Measurements from ENCODE around the gene SLCO3A1. TPM values are rescaled to one million over a fixed set of nuclear protein-coding genes. Genes with fewer than 3 reads are reported as not detected.
A peak's percentile ranks its signal among the peaks of the same experiment; 100 is the strongest.

Gene SLCO3A1
- total and polyA plus RNA-seq, 2 experiments from 2014 or later, result 1.9 to 6.9 TPM

GRCh38 chr15:91938136-91938535 lies 84.6 kb downstream of the SLCO3A1 start:
- Histone ChIP-seq H2AFZ (no peak overlapping the region), H3K27me3 (replicated peaks; ENCODE audit: insufficient read depth) (no peaks in the 10 kb centered on the region), H3K4me3 (no peak overlapping the region), H3K9me3 (ENCODE audit: low read depth) (no peaks in the 10 kb centered on the region), H3F3A (ENCODE audit: insufficient read depth) (peaks cover 11% of the 10 kb centered on the region; the same call in 1 of the 2 replicates), H3K4me2 (ENCODE audit: unreplicated experiment) (no peak overlapping the region), H3K9ac (no peak overlapping the region), H3K9me2 (ENCODE audit: insufficient read depth) (no peaks in the 10 kb centered on the region), H3K27ac (no peak overlapping the region), H4K20me1 (ENCODE audit: insufficient read depth) (no peaks in the 10 kb centered on the region), H3K36me3 (ENCODE audit: low read depth) (no peaks in the 10 kb centered on the region), H3K79me2 (ENCODE audit: insufficient read depth) (no peaks in the 10 kb centered on the region), H3K4me1 (ENCODE audit: insufficient read depth) (peaks cover 9% of the 10 kb centered on the region)
- TF ChIP-seq EZH2 (IDR thresholded peaks at IDR 0.05; ENCODE audit: insufficient read depth, poor library complexity, severe bottlenecking) (no peak), EZH2phosphoT487 (IDR thresholded peaks at IDR 0.05; ENCODE audit: insufficient read depth, low read depth) (no peak)
- WGBS, 2 experiments (ENCODE audit: low coverage in 1 of 2, low lambda C conversion rate in 2 of 2, missing lambda C conversion rate in 2 of 2), result 42 to 64% methylated on average over 3 of the region's 3 CpGs
- in situ Hi-C loops (cut with MboI), result no loop called here
- peak; percentile 35 for DNase-seq

GRCh38 chr15:91939403-91939831 lies 85.9 kb downstream of the SLCO3A1 start:
- H3K79me2 ChIP-seq (ENCODE audit: insufficient read depth), result no peaks in the 10 kb centered on the region
- H3F3A ChIP-seq (ENCODE audit: insufficient read depth), result peaks cover 11% of the 10 kb centered on the region; the same call in 1 of the 2 replicates
- H3K27ac ChIP-seq, result no peak overlapping the region
- TF ChIP-seq EZH2 (IDR thresholded peaks at IDR 0.05; ENCODE audit: insufficient read depth, poor library complexity, severe bottlenecking) (no peak), EZH2phosphoT487 (IDR thresholded peaks at IDR 0.05; ENCODE audit: insufficient read depth, low read depth) (no peak)
- H3K36me3 ChIP-seq (ENCODE audit: low read depth), result no peaks in the 10 kb centered on the region
- H4K20me1 ChIP-seq (ENCODE audit: insufficient read depth), result no peaks in the 10 kb centered on the region
- H3K4me2 ChIP-seq (ENCODE audit: unreplicated experiment), result no peak overlapping the region
- no peaks in the 10 kb centered on the region for H3K9me3 ChIP-seq (ENCODE audit: low read depth)
- H3K9me2 ChIP-seq (ENCODE audit: insufficient read depth), result no peaks in the 10 kb centered on the region
- no peaks in the 10 kb centered on the region for H3K27me3 ChIP-seq (replicated peaks; ENCODE audit: insufficient read depth)
- no peak overlapping the region for H3K9ac ChIP-seq
- no peak for DNase-seq
- H3K4me1 ChIP-seq (ENCODE audit: insufficient read depth), result peaks cover 13% of the 10 kb centered on the region
- 83 to 89% methylated on average over 8 of the region's 8 CpGs for WGBS, 2 experiments (ENCODE audit: low coverage in 1 of 2, low lambda C conversion rate in 2 of 2, missing lambda C conversion rate in 2 of 2)
- H3K4me3 ChIP-seq, result no peak overlapping the region
- no peak overlapping the region for H2AFZ ChIP-seq
- in situ Hi-C loops (cut with MboI), result no loop called here

GRCh38 chr15:91940496-91941381 lies 87.2 kb downstream of the SLCO3A1 start:
- Histone ChIP-seq H4K20me1 (ENCODE audit: insufficient read depth) (no peaks in the 10 kb centered on the region), H3K4me1 (ENCODE audit: insufficient read depth) (peaks cover 13% of the 10 kb centered on the region), H3K36me3 (ENCODE audit: low read depth) (no peaks in the 10 kb centered on the region), H3K79me2 (ENCODE audit: insufficient read depth) (no peaks in the 10 kb centered on the region), H3K27ac (no peak overlapping the region), H3K4me2 (ENCODE audit: unreplicated experiment) (no peak overlapping the region), H3K9me3 (ENCODE audit: low read depth) (no peaks in the 10 kb centered on the region), H3K9me2 (ENCODE audit: insufficient read depth) (no peaks in the 10 kb centered on the region), H3K4me3 (no peak overlapping the region), H3K9ac (no peak overlapping the region), H3K27me3 (replicated peaks; ENCODE audit: insufficient read depth) (no peaks in the 10 kb centered on the region), H2AFZ (no peak overlapping the region), H3F3A (ENCODE audit: insufficient read depth) (peaks cover 11% of the 10 kb centered on the region; the same call in 1 of the 2 replicates)
- in situ Hi-C loops (cut with MboI), result no loop called here
- DNase-seq, result no peak
- WGBS, 2 experiments (ENCODE audit: low coverage in 1 of 2, low lambda C conversion rate in 2 of 2, missing lambda C conversion rate in 2 of 2), result 60 to 72% methylated on average over 7 to 8 of the region's 8 CpGs
- TF ChIP-seq EZH2 (IDR thresholded peaks at IDR 0.05; ENCODE audit: insufficient read depth, poor library complexity, severe bottlenecking), result no peak
- no peak for TF ChIP-seq EZH2phosphoT487 (IDR thresholded peaks at IDR 0.05; ENCODE audit: insufficient read depth, low read depth)

- H3F3A ChIP-seq (ENCODE audit: insufficient read depth), result peaks cover 11% of the 10 kb centered on the region; the same call in 1 of the 2 replicates
- H3K9me2 ChIP-seq (ENCODE audit: insufficient read depth), result no peaks in the 10 kb centered on the region
- in situ Hi-C loops (cut with MboI), result no loop called here
- WGBS, 2 experiments (ENCODE audit: low coverage in 1 of 2, low lambda C conversion rate in 2 of 2, missing lambda C conversion rate in 2 of 2), result 44 to 48% methylated on average over 9 of the region's 9 CpGs
- H3K27ac ChIP-seq, result peak overlapping the region; percentile 65
- no peaks in the 10 kb centered on the region for H3K27me3 ChIP-seq (replicated peaks; ENCODE audit: insufficient read depth)
- peaks cover 13% of the 10 kb centered on the region for H3K4me1 ChIP-seq (ENCODE audit: insufficient read depth)
- H3K4me3 ChIP-seq, result peak overlapping the region; percentile 72
- peak overlapping the region; percentile 83 for H2AFZ ChIP-seq
- peak overlapping the region; percentile 60; the same call in 1 of the 2 replicates for H3K9ac ChIP-seq
- H3K36me3 ChIP-seq (ENCODE audit: low read depth), result no peaks in the 10 kb centered on the region
- H3K9me3 ChIP-seq (ENCODE audit: low read depth), result no peaks in the 10 kb centered on the region
- H4K20me1 ChIP-seq (ENCODE audit: insufficient read depth), result no peaks in the 10 kb centered on the region
- TF ChIP-seq EZH2phosphoT487 (IDR thresholded peaks at IDR 0.05; ENCODE audit: insufficient read depth, low read depth), result no peak
- no peak for TF ChIP-seq EZH2 (IDR thresholded peaks at IDR 0.05; ENCODE audit: insufficient read depth, poor library complexity, severe bottlenecking)
- H3K79me2 ChIP-seq (ENCODE audit: insufficient read depth), result no peaks in the 10 kb centered on the region
- H3K4me2 ChIP-seq (ENCODE audit: unreplicated experiment), result peak overlapping the region; percentile 87
- peak; percentile 32 for DNase-seq
These were observed 88.6 kb downstream of the SLCO3A1 start for GRCh38 chr15:91941871-91942658.

Measured in GM23248 (cell line).